Measurements from ENCODE around the gene IPO11. TPM values are rescaled to one million over a fixed set of nuclear protein-coding genes. Genes with fewer than 3 reads are reported as not detected.

Gene IPO11
- total and polyA plus RNA-seq, 2 experiments from 2014 or later, result 18.7 to 64.7 TPM

DNA sequence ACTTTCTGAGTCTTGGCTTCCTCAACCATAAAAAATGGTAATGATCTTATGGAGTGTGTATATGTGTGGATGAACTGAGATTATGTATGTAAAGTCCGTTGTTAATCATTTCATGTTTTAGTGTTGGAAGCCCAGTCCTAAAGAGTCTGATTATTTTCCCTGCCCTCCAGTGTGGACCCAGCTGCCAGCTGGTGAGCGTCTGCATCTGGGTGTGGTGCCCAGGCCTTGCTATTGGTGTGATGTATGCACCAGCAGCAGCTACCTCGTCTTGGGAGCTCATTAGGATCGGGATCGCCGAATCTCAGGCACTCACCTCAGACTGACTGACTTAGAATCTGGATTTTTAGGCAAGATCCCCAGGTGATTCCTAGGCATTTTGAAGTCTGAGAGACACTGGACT lies 229.9 kb downstream of the IPO11 start:
- Histone ChIP-seq H2AFZ (no peak overlapping the region), H3F3A (replicated peaks; ENCODE audit: low read depth) (no peaks in the 10 kb centered on the region), H3K4me1 (ENCODE audit: insufficient read depth) (peaks cover 26% of the 10 kb centered on the region; the same call in 1 of the 2 replicates), H4K20me1 (replicated peaks; ENCODE audit: insufficient read depth) (no peaks in the 10 kb centered on the region), H3K9me2 (ENCODE audit: insufficient read depth) (peaks cover 4% of the 10 kb centered on the region; the same call in 1 of the 2 replicates), H3K4me2 (no peak overlapping the region), H3K27me3 (ENCODE audit: insufficient read depth) (no peaks in the 10 kb centered on the region), H3K79me2 (replicated peaks; ENCODE audit: insufficient read depth) (no peaks in the 10 kb centered on the region), H3K4me3 (no peak overlapping the region), H3K36me3 (ENCODE audit: insufficient read depth) (no peaks in the 10 kb centered on the region), H3K27ac (ENCODE audit: low read depth) (no peak overlapping the region)
- no peak for ATAC-seq
- H3K9me3 Mint-ChIP-seq, result no peaks in the 10 kb centered on the region; the same call in 2 of the 3 replicates
- peaks cover 22% of the 10 kb centered on the region for H3K4me1 Mint-ChIP-seq
- no peak overlapping the region for H3K4me3 Mint-ChIP-seq
- DNase-seq (ENCODE audit: low spot score), result no peak
- H3K27me3 Mint-ChIP-seq (ENCODE audit: insufficient read depth, low read depth, poor library complexity), result peaks cover 2% of the 10 kb centered on the region
- H3K36me3 Mint-ChIP-seq (ENCODE audit: low read depth), result peaks cover 6% of the 10 kb centered on the region
- H3K27ac Mint-ChIP-seq, result no peak overlapping the region
- TF ChIP-seq EZH2phosphoT487 (IDR thresholded peaks at IDR 0.05; ENCODE audit: unreplicated experiment) (no peak), ZNF114 (CRISPR knock-in tag; IDR thresholded peaks at IDR 0.05) (no peak), CREB1 (CRISPR knock-in tag; IDR thresholded peaks at IDR 0.05; ENCODE audit: low read depth) (no peak), STAT1 (IDR thresholded peaks at IDR 0.05; ENCODE audit: unreplicated experiment) (no peak), POLR2AphosphoS5 (IDR thresholded peaks at IDR 0.05; ENCODE audit: low read depth) (no peak)
- TF ChIP-seq, protein P1, sequence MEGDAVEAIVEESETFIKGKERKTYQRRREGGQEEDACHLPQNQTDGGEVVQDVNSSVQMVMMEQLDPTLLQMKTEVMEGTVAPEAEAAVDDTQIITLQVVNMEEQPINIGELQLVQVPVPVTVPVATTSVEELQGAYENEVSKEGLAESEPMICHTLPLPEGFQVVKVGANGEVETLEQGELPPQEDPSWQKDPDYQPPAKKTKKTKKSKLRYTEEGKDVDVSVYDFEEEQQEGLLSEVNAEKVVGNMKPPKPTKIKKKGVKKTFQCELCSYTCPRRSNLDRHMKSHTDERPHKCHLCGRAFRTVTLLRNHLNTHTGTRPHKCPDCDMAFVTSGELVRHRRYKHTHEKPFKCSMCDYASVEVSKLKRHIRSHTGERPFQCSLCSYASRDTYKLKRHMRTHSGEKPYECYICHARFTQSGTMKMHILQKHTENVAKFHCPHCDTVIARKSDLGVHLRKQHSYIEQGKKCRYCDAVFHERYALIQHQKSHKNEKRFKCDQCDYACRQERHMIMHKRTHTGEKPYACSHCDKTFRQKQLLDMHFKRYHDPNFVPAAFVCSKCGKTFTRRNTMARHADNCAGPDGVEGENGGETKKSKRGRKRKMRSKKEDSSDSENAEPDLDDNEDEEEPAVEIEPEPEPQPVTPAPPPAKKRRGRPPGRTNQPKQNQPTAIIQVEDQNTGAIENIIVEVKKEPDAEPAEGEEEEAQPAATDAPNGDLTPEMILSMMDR (conservative IDR thresholded peaks at IDR 0.05; ENCODE audit: low read depth in 2 of 2), result no peak
- TF ChIP-seq, protein P2, sequence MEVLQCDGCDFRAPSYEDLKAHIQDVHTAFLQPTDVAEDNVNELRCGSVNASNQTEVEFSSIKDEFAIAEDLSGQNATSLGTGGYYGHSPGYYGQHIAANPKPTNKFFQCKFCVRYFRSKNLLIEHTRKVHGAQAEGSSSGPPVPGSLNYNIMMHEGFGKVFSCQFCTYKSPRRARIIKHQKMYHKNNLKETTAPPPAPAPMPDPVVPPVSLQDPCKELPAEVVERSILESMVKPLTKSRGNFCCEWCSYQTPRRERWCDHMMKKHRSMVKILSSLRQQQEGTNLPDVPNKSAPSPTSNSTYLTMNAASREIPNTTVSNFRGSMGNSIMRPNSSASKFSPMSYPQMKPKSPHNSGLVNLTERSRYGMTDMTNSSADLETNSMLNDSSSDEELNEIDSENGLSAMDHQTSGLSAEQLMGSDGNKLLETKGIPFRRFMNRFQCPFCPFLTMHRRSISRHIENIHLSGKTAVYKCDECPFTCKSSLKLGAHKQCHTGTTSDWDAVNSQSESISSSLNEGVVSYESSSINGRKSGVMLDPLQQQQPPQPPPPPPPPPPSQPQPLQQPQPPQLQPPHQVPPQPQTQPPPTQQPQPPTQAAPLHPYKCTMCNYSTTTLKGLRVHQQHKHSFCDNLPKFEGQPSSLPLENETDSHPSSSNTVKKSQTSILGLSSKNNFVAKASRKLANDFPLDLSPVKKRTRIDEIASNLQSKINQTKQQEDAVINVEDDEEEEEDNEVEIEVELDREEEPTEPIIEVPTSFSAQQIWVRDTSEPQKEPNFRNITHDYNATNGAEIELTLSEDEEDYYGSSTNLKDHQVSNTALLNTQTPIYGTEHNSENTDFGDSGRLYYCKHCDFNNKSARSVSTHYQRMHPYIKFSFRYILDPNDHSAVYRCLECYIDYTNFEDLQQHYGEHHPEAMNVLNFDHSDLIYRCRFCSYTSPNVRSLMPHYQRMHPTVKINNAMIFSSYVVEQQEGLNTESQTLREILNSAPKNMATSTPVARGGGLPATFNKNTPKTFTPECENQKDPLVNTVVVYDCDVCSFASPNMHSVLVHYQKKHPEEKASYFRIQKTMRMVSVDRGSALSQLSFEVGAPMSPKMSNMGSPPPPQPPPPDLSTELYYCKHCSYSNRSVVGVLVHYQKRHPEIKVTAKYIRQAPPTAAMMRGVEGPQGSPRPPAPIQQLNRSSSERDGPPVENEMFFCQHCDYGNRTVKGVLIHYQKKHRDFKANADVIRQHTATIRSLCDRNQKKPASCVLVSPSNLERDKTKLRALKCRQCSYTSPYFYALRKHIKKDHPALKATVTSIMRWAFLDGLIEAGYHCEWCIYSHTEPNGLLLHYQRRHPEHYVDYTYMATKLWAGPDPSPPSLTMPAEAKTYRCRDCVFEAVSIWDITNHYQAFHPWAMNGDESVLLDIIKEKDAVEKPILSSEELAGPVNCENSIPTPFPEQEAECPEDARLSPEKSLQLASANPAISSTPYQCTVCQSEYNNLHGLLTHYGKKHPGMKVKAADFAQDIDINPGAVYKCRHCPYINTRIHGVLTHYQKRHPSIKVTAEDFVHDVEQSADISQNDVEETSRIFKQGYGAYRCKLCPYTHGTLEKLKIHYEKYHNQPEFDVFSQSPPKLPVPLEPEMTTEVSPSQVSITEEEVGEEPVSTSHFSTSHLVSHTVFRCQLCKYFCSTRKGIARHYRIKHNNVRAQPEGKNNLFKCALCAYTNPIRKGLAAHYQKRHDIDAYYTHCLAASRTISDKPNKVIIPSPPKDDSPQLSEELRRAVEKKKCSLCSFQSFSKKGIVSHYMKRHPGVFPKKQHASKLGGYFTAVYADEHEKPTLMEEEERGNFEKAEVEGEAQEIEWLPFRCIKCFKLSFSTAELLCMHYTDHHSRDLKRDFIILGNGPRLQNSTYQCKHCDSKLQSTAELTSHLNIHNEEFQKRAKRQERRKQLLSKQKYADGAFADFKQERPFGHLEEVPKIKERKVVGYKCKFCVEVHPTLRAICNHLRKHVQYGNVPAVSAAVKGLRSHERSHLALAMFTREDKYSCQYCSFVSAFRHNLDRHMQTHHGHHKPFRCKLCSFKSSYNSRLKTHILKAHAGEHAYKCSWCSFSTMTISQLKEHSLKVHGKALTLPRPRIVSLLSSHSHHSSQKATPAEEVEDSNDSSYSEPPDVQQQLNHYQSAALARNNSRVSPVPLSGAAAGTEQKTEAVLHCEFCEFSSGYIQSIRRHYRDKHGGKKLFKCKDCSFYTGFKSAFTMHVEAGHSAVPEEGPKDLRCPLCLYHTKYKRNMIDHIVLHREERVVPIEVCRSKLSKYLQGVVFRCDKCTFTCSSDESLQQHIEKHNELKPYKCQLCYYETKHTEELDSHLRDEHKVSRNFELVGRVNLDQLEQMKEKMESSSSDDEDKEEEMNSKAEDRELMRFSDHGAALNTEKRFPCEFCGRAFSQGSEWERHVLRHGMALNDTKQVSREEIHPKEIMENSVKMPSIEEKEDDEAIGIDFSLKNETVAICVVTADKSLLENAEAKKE (CRISPR knock-in tag; IDR thresholded peaks at IDR 0.05), result no peak

All from GM23338 (cell line).